Limb (tissue), 2 donors: ENCODE measurements around the gene MICAL2.

Experiments
- DNase-seq, 2 donors: peaks; one replicate each; pipeline ENCODE4 v3.0.0-alpha.2; 2016; ENCODE audit errors: extremely low spot score in 2 of 2

Gene MICAL2

DNA sequence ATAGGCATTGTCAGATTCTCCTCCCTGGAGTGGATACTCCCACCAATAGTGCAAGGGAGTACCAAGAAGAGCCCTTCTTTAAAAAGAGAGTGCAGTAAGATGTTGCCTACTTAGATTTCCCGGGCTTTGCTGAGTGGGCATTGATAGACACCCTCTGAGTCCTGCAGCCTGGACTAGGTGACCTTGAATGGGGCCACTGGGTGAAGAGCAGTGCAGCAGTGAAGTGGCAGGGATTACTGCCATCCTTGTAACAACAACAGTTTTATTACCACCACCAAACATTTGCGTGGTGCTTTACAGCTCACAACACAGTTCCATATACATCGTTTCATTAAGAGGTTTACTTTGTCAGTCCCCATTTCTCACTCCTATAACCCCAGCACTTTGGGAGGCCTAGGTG lies 59.4 kb downstream of the MICAL2 start:
- DNase-seq: no peak

DNA sequence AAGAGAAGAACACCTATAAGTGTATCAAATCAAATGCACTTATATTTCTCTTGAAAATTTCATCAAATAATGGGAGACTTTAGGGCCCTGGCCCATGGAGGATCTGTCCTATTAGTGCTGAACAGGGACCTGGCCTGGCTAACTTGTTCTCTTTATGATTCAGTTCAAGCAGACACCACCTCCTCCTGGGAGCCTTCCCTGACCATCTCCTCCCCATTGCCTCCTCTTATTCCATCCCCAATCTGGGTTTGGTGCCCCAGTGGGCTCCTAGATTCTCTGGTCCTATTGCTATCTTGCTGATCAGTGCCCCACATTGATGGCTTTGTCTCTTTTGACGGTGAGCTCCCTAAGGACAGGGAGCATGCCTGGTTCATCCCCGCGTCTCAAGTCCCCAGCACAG lies 60.1 kb downstream of the MICAL2 start:
- DNase-seq: no peak

DNA sequence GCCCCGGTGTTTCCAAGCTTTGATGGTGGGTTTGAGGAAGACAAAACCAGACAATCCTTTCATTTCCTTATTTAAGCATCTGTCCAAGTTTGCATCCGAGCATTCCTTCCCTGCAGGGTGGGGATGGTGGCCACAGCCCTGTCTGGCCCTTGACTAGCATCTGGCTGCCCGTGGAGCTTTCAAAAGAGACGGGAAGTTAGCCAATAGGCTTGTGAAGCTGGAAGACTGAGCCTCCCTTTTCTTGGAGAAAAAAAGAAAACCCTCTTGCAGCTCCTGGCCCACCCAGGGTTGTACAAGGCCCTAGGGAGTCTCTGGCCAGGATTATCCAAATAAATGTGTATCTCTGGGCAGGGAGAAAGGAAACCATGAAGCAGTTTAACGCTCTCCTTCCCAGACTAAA lies 60.6 kb downstream of the MICAL2 start:
- DNase-seq: no peak

DNA sequence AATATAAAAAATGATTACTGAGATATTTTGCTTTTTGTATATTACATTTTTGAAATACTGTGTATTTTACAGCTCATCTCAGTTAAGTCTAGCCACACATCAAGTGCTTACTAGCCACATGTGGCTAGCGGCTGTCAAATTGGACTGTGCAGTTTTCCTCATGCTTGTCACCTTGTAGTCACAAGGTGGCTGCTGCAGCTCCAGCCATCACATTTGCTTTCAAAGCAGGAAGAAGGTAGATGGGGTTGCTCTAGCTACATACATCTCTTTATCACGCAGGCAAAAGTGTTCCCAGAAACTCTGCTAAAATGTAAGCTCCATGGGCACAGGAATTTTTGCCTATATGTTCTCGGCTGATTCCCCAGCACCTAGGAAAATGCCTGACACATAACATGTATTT lies 61.5 kb downstream of the MICAL2 start:
- no peak for DNase-seq

DNA sequence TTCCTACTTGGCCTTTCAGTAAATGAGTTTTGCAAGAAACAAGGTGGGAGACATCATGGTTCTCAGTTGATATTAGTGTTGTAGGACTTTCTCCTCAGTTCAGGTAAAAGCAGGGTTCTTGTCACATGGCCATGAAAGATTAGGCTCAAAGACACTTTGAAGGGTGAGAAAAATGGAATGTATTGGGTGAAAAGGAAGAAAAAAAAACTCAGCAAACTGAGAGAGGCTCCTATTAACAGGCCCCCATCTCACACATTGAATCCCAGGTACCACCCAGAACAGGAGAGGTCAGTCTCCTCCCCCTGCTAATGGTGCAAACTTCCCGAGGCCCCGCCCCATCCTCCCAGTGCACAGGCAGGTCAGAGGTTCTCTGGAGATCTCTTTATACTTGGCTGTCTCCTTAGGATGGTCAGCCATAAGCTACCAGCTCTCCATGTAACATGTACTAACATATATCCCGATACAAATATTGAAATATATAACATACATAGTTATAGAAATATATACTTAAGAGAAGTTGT lies 62.2 kb downstream of the MICAL2 start:
- no peak for DNase-seq

DNA sequence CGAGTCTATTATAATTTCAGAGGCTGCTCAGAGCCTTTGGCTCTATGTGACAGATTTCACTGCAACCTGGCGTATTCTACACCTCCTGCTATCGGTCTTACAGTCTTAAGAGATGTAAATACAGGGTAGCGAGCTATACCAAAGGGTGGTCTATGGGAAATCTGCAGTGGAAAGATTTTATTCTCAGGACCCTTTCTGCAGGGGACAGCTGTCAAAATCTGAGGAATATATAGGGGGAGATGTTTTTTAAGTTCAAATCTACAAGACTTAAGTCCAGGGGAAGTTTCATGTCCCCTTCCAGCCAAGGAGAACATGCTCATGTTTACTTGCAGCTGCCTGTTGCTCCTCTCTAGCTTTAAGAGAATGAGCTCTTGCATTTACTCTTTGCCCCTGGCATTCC lies 62.7 kb downstream of the MICAL2 start:
- no peak for DNase-seq

DNA sequence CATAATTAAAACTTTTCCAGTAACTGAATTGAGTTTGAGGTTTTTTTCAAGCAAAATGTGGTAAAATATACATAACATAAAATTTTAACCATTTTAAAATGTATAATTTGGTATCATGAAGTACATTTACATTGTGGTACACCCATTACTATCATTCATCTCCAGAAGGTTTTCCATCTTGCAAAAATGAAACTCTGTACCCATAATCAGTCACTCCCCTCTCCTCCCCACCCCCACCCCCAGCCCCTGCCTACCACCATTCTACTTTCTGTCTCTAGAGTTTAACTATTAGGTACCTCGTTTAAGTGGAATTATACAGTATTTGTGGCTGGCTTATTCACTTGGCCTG lies 63.7 kb downstream of the MICAL2 start:
- no peak for DNase-seq

DNA sequence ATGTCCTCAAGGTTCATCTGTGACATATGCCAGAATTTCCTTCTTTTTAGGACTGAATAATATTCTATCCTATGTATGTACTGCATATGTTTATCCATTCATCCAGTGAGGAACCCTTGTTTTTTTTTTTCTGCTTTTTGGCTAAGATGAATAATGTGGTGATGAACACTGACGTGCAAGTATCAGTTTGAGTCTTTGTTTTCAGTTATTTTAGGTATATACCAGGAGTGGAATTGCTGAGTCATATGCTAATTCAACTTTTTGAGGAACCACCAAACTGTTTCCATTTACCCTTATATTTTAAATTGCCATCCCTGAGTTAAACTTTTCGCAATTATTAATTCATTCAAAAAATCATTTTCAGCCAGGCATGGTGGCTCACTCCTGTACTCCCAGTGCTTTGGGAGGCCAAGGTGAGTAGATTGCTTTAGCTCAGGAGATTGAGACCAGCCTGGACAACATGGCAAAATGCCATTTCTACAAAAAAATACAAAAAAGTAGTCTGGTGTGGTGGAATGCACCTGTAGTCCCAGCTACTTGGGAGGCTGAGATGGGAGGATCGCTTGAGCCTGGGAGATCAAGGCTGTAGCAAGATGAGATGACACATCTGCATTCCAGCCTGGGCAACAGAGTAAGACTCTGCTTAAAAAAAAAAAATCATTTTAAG lies 64.2 kb downstream of the MICAL2 start:
- no peak for DNase-seq

DNA sequence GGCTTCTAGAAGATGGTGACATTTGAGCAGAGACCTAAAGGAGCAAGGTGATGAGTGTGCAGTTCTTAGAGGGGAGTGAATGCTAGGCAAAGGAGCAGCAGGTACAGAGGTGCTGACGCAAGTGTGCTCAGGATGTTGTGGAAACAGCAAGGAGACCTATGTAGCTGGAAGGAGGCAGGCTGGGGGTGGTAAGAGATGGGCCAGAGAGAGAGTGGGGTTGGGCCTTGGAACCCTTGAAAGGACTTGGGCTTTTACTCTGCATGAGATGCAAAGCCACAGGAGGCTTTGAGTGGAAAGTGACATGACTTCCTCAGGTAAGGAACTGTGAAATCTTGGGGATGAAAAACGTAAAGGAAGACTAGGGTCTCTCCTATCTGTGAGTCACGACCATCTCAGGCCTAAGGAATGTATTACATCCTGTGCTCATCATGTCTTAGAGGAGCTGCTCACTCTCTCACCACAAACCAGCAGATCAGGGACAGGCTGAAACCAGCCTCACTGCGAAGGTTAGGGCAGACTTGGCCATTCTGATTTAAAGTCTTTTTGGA lies 65.4 kb downstream of the MICAL2 start:
- no peak for DNase-seq

DNA sequence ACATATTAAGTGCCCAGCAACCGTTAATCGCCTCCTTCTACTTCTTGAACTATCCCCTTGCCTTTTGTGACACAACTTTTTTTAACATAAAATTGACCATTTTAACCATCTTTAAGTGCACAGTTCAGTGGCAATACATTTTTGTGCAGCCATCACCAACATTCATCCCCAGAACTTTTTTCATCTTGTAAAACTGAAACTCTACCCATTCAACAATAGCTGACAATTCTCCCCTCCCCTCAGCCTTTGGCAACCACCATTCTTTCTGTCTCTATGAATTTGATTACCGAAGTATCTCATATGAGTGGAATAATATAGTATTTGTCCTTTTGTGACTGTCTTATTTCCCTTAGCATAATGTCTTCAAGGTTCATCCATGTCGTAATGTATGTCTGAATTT lies 66.0 kb downstream of the MICAL2 start:
- no peak for DNase-seq

DNA sequence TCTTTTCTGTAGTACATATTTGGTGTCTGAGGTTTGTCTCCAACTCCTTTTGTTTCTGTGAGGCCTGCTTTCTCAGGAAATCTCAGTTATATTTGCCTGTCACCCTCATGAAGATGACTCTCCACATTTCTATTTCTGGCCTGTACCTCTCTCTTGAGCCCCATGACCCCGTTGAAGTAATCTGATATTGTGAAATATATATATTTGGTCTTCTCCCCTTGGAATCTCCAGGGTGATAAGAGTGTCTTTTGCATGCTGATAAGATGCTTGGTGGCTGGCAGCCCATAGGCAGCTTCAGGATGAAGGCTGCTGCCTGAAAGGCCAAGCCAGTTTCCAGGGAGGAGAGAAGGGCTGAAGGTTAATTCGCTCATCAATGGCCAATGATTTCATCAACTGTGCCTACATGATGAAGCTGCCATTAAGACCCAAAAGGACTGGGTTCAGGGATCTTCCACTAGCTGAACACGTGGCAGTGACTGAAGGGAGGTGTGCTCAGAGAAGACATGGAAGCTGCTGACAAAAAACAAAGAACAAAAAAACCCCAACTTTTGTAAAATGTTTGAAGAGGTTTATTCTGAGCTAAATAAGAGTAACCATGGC lies 67.4 kb downstream of the MICAL2 start:
- DNase-seq: no peak

DNA sequence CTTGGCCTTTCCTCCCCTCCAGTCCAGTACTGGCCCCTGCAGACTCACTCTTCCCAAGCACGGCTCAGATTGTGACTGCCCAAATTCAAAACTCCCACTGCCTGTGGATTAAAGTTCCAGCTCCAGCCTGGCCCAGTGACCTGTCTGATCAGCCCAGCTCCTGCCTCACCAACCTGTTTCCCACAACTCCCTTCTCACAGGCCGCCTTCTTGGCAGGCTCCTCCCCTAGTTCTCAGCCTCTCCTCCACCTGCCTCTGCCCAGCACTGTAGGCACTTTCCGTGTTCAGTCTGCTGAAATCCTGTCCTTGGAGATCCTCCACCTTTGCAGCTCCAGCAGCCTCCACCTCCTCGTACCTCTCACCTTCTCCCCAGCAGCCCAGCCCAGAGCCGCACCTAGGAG lies 68.6 kb downstream of the MICAL2 start:
- no peak for DNase-seq

DNA sequence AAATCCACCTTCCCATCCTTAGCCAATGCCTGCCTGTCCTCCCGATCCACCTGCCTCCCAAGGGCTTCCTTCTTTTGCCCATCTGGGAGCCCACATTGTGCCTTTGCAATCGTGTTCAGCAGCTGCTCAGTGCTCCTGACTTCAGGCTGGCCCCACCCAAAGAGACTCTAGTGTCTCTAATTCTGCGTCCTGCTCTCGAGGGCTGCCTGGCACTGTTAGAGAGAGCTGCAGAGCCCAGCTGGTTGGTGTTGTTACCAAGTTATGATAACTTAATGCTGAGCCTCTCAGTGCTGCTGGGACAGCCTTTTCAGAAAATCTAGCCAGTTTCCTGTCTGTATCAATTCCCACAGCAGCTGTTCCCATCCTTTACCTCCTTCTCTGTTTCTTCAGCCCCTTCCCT lies 69.1 kb downstream of the MICAL2 start:
- DNase-seq: peak in 1 of 2 donors; percentile 62

DNA sequence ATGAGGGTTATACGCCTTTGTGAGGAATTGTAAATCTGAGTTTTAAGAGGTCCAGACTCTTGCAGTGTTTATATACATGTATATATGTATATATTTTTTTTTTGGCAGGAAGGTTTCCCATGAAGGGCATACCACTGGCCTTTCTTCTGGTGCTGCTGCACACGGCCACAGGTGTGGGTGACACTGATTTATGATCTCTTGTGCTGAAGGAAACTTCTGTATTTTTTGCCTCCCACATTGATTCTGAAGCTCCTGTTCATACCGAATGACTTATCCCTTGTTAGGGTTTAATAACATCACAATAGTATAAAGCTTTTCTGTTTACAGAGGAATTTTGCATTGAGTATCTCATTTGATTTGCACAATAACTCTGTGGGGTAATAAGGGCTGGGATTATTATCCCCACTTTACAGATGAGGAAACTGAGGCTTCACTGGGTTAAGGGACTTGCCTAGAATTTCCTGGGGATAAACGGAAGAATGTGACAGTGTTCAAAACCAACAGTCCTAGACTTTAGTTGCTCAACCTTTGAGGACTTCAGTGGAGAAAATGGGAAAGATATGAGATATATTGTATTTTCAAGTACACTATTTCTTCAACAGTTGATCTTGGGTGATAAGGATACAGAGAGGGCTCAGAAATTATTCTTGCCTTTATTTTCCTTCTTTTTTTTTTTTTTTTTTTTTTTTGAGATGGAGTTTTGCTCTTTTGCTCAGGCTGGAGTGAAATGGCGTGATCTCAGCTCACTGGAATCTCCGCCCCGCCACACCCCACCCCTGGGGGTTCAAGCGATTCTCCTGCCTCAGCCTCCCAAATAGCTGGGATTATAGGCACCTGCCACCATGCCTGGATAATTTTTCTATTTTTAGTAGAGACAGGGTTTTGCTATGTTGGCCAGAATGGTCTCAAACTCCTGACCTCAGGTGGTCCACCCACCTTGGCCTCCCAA lies 70.1 kb downstream of the MICAL2 start:
- no peak for DNase-seq

DNA sequence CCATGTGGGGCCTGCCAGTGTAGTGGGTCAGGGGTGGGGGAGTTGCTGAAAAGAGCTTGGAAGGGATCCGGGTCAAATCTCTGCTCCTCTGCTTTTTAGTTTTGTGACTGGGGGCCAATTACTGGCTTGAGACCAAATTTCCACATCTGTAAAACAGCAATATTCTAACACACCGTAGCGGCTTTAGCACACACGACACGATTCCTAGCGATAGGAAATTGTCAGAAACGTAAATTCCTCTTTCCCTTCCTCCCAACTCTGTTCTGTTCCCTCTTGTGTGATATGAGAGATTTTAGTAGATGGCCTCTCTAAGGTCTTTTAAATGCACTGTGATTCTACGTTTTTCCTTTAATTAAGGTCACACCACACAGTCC lies 71.9 kb downstream of the MICAL2 start:
- DNase-seq: peak in 1 of 2 donors; percentile 48

DNA sequence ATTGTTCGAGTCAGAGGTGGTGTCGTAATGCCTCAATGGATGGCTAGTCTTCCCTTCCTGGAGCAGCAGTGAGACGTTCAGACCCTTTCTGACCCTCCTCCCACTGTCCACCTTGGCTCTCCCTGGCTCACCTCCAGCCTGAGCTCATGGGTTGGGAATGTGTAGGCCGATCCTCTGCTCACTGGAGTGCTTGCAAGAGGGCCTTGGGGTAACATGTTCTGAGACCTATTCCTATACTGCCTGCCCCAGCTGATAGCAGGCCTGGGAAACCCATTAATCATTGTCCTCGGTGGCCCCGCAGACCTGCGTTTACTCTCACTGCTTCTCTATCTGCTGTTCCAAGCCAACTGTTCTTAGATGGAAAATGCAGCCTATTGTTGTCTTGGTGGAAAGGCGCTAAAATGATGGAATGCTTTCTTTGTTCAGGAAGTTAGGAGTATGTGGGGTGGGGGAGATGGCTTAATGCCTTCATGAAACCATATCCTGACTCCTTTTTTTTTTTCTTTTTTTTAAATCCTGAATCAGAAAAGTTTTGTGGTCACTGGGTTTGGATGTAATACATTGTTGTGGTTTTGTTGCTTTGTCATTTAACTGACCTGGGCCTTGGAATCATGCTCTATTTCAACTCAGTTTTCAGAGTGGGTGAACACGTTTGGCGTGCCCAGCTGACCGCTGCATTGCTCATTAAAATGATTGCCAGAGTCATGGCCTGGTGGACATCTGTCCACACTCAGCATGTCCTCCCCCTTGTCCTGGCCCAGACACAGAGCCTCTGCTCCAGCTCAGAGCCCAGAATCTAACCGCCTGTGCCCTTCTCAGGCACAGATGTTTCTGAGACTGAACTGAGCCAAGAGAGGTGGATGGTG lies 72.5 kb downstream of the MICAL2 start:
- DNase-seq: peak; percentile 62 to 74

DNA sequence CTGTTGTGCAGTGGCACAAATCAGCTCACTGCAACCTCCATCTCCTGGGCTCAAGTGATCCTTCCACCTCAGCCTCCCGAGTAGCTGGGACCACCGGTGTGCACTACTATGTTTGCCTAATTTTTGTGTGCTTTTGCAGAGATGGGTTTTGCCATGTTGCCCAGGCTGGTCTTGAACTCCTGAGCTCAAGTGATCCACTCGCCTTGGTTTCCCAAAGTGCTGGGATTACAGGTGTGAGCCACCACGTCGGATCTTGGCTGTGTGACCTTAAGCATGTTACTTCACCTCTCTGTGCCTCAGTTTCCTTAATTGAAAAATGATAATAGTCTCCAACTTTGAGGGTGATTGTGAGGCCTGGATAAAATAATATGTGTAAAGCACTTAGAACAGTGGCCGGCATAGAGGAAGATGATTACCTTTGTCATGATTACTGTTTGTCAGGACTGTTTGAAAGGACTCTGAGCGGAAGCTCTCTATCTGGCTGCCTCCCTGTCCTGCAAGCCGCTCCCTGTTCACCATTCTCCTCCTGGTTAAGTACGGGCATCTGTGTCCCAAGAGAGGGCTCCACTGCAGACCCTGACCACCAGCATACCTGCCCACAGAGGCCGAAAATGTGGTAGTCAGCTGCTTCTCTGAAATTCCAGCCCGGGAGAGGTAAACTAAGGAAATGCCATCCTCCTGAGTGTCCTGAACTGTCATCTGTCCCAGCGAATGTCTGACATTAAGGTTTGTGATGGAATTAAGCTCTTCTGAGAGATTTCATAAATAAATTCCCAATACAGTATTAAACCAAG lies 73.6 kb downstream of the MICAL2 start:
- DNase-seq: no peak

DNA sequence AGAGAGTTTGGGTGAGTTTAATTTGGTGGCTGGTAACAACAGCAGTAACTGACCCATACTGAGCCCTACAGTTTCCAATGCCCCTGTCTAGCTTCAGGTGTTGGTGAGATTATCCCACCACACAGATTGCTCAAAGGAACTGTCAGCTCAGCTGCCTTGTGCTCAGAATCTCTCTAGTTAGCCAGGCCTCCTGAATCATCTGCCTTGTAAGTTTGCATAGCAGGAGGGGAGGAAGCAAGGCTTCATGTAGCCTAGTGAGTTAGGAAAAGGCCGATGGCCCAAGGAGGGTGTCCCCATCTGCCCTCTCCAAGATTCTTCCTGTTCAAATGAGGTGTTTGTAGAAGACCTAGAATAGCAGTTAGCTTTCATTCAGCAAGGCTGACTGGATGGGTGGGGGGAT lies 74.3 kb downstream of the MICAL2 start:
- no peak for DNase-seq

DNA sequence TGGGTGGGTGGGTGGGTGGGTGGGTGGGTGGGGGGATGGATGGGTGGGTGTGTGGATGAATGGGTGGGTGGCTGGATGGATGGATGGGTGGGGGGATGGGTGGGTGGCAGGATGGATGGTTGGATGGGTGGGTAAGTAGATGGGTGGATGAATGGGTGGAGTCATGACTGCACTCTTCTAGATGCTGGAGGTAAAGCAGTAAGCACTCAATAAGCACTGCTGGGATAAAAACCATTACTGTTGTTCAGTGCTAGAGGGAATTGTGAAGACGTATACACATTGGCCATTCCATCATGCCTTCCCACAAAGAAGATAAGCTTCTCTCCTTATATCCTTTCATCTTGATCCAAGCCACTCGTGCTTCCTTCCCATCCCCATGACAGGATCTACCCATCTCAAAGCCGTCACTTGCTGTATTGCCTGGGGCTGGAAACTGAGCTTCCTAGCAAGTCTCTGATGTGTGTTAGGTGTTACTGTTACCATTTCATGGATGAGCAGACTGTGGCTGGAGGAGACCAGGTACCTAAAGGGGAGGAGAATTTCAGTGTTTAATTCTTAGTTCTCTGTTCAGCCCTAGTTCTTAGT lies 74.8 kb downstream of the MICAL2 start:
- no peak for DNase-seq

DNA sequence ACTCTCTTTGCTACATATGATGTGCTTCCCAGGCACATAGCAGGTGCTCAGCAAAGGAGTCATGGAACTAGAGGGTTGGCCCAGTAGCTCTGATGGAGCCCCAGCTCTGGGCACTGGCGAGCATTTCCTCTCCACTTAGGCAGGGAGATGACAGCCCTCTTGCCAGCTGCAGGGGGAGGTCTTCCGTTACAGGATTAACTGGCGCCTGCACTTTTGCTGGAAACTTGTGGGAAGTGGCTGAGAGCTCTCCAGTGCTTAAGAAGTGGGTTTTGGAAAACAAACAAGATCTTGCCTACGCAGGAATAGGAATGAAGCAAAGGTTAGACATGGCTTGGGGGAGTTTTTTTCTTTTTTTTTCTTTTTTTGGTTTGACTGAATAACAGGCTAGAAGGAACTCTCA lies 75.5 kb downstream of the MICAL2 start:
- peak in 1 of 2 donors; percentile 61 for DNase-seq
